NCI-H1436 treated with DMSO at 0.1 percent for 48 hours (cell line): ENCODE data around the gene TAOK1.
A peak's percentile ranks its signal among the peaks of the same experiment; 100 is the strongest.
"Not testable (repeated sequence)": the region's sequence is repeated elsewhere in the genome, so short reads cannot be mapped to it uniquely, and the experiment has no call there.

Experiments
- DNase-seq: peaks from one replicate; lab custom pipeline; 2025; lab: John Stamatoyannopoulos, UW

TAOK1 gene

DNA sequence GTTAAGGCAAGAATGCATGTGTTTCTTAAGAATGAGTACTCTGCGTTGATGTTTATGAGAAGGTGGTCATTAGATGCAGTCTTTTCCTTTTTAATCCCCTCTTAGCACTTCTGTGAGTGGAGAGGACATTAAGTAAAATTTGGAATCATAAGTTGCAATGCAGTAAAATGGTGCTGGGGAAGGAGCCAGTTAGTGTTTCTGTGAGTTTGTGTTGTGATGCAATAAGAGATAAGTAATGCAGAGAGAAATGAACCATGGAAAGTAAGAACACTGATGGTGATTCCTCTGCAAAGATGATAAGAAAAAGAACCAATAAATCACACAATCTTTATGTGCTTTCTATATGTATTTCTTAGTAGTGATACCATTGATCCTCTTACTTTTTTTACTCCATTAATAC is 156.7 kb downstream of the TAOK1 start:
- no peak for DNase-seq

DNA sequence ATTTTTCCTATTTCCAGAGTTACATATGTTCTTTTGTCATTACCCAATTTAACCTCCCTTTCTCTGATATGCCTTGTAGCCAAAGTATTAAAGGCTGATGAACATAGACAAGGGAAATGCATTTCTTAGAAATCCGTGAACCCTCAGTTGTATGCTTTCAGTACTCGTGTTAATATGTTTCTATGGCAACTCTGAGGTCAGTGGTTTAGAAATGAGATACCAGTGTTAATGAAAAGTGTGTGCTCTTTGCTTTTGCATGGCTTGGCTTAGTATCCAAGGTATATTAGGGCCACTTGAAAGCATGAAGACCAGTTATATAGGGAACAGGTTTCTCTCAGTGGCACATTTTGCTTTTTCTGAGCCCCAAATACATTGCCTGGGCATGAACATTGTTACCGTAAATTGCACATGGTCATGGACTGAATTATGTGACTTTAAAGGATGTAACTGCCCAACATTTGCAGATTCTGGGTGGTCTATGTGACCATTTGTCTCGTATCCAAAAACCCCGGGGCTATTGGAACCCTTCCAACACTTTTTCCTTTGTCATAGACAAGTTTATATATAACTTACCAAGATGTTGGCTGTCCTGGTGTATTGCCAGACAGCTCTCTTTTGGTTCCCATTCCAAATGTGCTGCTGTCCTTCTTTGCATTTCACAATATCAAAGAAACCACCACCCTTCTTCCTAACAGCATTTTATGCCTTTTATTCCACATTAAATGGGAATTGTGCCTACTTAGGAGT is 159.2 kb downstream of the TAOK1 start:
- DNase-seq = no peak

DNA sequence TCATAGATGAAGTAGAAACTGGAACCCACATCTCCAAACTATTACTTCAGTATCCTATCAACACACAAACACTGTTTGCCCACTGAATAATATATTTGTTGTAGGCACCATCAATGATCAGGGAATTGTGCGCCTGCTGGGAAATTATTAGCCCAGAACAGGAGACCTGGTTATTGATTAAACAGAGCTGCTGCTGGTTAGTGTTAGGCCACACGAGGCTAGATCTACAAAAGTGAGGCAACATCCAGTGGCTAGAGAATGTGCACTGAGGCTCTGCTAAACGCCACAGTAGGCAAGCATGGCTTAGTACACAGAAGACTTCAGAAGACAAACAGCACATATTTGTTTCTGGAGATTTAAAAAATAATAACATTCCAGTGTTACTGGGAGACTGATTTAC is 165.7 kb downstream of the TAOK1 start:
- DNase-seq = no peak

DNA sequence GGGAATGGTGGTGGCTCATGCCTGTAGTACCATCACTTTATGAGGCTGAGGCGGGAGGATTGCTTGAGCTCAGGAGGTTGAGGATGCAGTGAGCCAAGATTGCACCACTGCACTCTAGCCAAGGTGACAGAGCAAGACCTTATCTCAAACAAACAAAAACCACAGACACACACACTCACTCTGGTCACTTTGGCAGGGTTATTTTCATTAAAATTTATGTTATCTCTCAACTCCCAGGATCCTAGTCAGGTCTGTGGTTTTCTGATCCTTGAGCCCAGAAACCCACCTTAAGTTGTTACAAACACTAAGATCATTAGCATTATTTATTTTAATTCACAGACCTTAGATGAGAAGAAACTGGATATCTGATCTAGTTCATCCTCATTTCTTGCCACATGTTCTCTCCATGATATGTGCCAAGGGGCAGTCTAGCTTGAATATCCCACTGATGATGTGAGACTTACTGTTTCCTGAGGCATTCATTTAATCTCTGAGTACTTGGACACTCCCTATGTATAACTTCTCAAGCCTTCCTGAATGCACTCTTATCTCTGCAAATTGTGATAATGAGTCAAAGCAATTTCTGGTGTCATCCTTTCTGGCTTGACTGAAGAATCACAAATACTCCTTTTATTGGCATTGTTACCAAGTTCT is 167.0 kb downstream of the TAOK1 start:
- no peak for DNase-seq

DNA sequence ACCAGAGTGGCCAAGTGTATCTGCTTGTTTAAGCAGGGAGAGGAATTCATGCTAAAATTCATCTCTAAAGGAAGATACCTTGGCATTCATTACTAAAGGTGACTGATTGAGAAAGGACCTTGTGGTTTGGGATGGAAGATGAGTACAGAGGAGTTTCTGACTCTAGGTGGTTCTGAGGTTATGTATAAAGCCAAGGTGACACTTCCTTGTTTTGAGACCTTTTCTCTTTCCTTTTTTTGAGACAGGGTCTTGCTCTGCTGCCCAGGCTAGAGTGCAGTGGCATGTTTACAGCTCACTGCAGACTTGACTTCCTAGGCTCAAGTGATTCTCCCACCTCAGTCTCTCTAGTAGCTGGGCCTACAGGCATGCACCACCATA is 167.6 kb downstream of the TAOK1 start:
- DNase-seq = no peak

DNA sequence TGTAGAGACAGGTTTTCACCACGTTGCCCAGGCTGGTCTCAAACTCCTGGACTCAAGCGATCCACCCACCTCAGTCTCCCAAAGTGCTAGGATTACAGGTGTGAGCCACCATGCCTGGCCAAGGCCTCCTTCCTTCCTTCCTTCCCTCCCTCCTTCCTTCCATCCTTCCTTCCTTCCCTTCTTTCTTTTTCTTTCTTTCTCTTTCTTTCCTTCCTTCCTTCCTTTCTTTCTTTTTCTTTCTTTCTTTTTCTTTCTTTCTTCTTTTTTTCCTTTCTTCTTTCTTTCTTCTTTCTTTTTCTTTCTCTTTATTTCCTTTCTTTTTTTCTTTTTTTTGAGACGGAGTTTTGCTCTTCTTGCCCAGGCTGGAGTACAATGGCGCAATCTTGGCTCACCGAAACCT is 168.0 kb downstream of the TAOK1 start:
- not testable (repeated sequence) for DNase-seq

DNA sequence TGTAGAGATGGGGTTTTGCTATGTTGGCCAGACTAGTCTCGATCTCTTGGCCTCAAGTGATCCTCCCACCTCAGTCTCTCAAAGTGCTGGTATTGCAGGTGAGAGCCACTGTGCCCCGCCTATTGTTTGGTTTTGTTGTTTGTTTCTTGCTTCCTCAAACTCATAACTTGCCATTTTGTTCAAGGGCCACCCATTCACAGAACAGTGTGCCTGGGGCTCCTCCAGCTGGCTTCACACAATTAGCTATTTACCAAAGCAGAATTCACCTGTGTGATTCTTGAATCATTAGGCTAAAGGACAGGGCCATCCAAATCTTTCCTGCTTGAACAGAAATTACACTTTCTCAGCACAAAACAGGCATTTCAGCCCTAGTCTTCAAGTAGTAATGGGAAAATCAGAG is 169.5 kb downstream of the TAOK1 start:
- no peak for DNase-seq

DNA sequence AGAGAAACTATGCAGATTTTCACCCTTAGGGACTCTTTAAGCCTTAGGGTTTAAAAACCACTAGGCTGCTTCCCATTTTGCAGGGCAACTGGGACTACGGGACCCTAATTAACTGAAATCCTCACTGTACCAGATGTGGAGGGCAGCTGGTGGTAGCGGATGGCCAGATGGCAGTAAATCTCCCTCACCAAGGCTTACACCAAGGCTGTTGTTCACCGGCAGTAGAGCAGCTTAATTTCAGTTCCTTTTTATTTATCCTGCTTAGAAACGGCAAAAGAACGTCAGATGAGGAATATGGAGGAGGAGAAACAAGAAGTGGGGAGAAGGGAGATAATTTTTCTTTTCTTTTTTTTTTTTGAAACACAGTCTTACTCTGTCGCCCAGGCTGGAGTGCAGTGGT is 170.2 kb downstream of the TAOK1 start:
- no peak for DNase-seq

DNA sequence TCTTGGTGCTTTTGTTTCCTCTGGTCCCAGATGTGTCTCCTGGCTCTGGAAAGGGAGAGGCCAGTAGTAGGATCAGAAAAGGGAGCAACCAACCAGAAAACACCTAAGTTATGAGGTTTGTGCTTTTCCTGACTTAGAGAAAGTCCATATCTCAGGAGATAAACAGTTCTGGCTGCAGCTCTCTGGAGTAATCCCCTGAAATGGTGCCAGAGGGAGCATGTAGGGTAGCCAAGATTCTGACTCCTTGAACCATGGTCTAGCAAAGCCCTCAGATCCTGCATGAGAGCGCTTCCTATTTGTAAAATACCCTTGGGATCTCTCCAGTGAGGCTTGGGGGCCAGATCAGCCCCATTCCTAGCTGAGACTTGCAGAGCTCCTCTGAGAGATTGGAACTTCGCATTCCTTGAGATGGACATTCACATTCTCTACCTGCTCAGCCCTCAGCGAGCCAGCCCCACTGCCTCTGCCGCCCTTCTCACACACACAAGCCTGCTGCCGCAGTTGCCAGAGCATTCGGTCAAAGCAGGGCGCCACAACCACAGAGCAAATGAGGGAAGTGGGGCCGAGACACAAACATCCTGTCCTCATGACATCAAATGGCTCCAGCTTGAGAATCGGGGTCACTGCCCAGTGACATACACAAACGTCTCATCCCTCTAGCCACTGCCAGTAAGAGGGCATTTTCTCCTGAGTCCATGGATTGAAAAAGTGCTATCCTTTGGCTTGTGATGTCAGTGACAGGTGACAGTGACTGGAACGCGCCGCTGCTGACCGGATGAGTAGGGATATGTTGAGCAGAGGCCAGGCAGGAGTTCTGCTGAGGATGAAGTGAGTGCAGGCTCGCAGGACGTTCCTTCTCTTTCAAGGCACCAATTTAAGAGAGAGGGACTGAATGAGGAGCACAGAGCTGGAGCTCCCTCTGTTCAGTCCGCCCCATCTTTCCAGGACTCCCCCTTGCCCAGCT is 171.7 kb downstream of the TAOK1 start:
- DNase-seq = no peak

DNA sequence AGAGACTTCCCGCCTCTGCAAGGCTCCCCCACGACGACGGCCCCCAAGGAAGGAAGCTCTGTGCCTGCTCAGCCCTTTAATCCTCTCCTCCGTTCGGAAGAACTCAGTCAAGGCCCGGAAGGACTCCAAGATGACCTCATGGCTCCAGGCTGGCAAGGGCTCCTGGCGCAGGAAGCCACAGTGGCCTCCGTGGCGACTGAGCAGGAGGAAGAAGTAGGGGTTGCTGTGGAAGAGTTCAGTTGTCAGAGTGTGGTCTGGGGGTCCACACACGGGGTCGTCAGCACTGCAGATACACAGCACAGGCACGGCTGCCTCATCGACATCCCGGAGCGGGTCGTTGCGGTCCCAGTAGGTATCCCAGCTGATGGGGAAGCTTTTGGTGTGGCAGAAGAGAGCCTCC is 172.5 kb downstream of the TAOK1 start:
- DNase-seq = no peak

DNA sequence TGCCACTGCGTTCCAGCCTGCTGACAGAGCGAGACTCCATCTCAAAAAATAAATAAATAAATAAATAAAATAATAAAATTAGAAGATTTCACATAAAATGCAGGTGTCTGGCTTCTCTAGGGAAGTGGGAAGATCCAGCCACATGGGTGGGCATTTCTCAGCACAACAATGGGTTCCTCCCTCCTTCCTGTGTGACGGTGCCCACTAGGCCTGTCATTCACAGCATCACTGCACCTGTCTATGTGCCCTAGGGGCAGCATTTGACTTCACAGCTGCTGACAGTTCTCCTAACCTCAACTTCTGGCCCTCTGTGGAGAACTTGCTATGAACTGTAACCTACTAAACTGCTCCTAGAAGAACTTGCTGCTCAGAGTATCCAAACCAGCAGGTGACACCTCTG is 173.7 kb downstream of the TAOK1 start:
- no peak for DNase-seq

DNA sequence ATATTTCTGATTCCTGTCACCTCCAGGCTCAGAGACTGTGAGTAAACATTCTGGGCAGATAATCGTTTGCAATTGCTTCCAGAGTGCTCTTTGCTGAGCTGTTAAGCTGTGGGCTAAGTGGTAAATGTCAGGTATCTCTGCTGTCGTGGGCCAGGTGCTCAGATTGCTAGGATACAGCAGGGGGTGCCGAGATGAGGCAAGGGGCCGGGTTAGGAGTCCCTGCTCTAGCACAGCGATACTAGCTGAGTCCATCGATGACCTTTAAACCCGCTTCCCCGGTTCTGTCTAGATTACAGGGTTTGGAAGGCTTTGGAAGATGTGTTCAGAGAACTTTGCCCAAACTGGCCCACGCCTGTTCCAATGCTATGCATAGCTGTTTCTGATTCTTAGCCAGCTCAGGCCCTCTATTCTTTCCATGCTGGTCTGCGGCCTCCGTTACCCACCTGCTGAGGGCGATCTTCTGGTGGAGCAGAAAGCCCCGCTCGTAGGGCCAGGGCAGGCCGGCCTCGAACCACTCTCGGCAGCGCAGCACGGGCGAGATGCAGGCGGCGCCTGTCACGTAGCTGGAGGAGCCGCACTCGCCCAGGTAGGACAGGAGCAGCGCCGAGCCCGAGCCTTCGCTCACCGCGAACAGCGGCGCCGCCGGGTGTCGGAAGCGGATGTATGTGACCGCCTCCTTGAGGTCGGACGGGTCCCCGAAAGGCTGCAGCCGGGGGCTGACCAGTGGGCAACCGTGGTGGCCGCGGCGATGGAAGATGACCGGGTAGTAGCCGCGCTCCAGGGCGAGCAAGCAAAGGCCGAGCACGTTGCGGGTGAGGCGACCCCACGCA is 175.7 kb downstream of the TAOK1 start:
- DNase-seq = peak; percentile 80

DNA sequence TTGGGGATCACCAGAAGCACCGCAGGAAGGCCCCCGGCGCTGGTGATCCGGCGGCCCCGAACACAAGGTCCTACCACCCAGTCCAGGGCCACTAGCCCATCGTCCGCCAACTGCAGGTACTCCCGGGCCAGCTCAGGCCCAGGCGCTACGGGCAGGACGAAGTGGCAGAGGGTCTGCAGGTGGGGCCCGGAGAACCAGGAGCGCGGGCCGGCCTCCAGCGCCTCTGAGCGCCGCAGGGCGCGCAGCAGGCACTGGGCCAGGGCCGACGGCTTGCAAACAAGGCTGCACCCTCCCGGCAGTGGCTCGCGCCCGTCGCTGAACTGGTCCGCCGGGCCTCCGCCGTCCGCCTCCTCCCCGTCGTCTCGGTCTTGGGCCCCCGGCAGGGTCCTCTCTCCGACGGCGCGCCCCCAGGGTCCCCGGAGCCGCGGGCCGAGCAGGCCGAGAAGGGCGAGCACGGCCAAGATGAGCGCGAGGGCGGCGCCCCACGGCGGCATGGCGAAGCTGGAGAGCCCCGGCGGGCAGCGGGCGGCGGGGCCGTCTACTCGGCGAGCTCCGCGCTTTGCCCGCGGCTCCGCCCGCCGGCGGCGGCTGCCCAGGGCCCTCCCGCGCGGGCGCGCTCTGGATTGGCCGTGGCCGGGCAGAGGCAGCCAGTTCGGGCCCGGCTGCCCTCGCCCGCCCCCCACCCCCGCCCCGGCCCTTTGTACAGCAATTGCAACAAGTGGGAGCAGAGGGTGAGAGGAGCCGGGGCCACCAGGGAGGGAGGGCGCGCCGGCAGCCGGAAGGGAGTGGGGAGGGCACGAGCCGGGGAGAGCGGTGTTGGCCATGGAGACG is 176.5 kb downstream of the TAOK1 start, which contains the start of gene ABHD15:
Gene ABHD15 (minus strand): TSS at position 565 of the 831 bp plus-strand sequence. CDS start 71 bp downstream, at position 494.
- DNase-seq = no peak

DNA sequence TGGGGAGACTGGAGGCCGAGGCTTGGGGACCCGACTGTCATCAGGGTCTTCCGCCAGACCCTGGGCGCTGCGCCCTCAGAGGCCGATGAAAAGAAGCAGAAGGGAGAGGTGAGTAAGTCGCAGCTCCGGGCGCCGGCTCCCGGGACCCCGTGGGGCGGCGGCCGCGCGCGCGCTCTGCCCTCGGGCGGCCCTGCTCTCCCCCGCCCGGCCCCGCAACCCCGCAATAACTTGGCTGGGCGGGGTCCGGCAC is 177.1 kb downstream of the TAOK1 start:
- DNase-seq = no peak

DNA sequence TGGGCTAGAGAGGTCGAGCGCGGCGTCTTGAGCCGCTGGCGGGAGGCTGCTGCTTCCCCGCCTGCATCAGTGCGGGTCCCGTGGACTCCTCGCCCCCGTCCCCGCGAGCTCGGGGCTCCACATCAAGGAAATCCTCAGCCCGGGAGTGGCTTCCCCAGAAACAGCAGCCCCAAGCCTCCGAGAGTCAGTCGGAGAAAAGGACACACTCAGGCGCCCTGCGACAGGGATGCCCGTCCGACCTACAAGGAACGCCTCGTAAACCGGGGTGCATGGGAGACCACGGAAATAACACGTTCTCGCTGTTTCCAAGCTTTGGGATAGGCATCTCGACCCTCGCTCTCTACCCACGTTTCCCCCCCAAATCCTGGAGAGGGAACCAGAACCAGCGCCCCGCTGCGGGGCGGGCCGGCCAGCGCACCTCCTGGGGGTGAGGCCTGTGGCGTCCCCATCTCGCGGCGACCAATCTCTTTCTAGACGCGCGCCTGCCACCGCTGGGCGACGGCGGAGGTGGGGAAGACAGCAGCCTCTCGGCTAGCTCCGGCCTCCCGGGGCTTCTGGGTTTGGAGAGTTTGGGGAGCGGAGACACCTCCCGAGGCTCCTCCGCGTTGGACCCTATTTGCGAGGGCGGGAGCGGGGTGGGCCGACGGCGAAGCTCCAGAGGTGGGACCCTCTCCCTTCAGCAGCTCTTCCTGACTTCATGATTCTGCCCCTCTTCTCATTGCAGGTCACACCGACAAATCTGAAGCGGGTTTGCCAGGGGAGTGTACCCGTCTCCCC is 177.6 kb downstream of the TAOK1 start:
- peak; percentile 28 for DNase-seq

DNA sequence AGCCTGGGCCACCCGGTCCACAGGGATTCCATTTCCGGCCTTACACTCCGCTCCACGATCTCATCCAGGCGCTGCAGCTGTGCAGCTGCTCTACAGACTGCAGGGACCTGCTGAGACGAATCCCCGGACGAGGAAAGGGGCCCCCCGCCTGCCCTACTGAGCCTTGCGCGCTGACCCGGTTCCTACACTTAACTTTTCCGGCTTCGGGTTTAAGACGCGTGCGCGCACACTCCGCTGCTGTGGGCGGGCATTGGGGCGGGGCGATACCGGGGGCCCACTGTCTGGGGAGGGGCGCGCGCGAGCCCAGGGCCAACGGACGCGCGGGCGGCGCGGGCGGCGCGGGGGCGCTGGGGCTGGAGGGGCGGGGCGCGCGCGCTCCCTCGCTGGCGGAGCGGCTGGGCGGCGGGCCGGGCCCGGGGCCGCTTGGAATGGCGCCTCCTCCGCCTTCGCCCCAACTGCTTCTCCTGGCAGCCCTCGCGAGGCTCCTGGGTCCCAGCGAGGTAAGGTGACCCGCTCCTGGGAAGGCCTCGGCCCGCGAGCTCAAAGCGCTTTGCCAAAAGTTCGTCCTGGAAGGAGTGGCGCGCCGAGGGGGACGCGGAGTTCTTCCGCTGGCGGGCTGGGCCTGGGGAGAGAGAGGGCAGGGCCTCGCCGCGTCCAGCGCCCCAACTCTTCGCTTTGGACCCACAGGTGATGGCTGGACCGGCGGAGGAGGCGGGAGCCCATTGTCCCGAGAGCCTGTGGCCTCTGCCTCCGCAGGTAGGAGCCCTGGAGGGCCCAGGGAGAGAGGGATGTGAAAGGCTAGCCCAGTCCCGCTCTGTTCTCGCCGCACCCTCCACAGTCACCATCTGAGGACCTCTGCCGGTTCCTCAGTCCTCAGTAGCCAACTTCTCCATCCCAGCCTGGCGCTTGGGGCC is 178.4 kb downstream of the TAOK1 start, which contains the start of gene TP53I13:
Gene TP53I13 (plus strand): TSS at position 371 of the 914 bp plus-strand sequence. CDS start 58 bp downstream, at position 429.
- peak; percentile 68 for DNase-seq

DNA sequence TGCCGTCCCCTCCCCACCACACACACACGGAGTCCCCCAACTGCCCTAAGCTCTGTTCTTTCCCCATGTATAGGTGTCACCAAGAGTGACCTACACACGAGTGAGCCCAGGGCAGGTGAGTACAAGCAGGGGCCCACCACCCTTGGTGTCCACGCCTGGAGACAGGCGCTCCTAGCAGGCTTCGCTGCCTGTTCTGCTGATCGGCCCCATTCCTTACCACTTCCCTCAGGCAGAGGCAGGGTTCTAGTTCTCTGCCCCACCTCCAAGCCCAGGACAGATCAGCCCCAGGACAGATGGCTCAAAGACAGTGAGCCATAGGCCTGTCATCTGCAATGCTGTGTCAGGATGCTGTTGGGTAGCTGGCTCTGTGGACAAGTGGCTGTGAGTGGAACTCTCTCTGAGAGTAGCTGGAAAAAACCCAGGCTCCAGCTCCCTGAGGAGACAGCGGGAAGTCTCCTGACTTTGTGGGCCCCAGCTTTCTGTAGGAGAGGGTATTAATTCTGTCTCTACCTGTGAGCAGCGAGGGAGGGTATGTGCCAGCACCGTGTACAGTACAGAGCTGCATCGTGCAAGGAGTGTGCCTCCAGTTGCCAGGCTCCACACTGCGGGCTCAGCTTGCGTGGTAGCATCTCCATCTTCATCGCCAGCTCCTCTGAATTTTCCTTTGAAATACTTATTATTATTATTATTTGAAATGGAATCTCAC is 179.2 kb downstream of the TAOK1 start:
- no peak for DNase-seq

DNA sequence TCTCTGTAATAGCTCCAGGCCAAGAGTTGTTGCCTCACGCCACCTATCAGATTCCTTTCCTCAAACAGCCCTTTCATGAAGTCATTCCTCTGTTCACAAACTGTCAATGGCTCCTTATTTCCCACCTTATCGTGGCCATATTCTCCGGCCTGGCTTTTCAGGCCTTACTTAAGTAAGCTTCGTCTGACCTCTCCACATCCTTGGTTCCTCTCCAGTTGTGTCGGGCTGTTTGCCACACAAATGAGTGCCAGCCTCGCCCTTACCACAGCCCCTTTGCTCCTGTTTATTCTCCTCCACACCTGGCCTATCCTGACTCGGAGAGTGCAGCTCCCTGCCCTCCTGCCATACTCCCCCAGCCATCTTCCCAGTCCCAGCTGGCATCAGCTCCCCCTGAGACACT is 180.4 kb downstream of the TAOK1 start:
- no peak for DNase-seq
